ENCODE data around the gene NFIC. TPM values are rescaled to one million over a fixed set of nuclear protein-coding genes. Genes with fewer than 3 reads are reported as not detected.

NFIC gene
- total and polyA plus RNA-seq, 2 of the 4 experiments (the other 2 are of a cell fraction) = 21.9 to 32.1 TPM

DNA sequence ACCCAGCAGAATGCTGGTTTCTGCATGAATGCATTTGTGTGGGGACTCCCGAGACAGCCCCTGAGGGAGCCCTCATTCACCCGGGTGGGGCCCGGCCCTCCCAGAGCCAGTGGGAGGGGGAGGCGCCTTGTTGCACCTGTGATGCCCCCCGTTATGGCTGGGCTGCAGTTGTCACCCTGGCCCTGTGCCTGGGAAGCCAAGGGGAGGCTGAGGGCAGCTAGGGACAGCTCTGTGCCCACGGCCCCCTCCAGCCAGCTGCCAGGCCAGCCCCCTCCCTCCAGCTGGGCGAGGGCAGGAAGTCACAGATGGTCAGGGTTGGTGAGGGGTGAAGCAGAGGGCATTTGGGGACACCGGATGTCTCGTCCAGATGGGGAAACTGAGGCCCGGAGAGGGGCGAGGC is 26.1 kb downstream of the NFIC start:
- intact Hi-C loops (cut with micrococcal nuclease) (no loop called here), dilution Hi-C loops (cut with HindIII; ENCODE audit: low sequenced_read_pairs, unreplicated experiment) (no loop called here), in situ Hi-C loops (cut with MboI; ENCODE audit: low sequenced_read_pairs) (no loop called here)
- Histone ChIP-seq H4K91ac (ENCODE audit: insufficient read depth, low read depth, low read length) (no peak overlapping the region), H3K4me2 (ENCODE audit: low read depth, low read length) (no peak overlapping the region), H2AFZ (replicated peaks; ENCODE audit: low read length, poor library complexity) (no peak overlapping the region), H3K9me1 (ENCODE audit: insufficient read depth, low read length) (peaks cover 21% of the 10 kb centered on the region), H3K14ac (replicated peaks; ENCODE audit: low read depth, low read length) (no peak overlapping the region), H3K36me3 (ENCODE audit: control insufficient read depth, insufficient read depth, low read length) (peaks cover 26% of the 10 kb centered on the region), H3K27me3 (ENCODE audit: control insufficient read depth, insufficient read depth, low read length) (no peaks in the 10 kb centered on the region), H2BK20ac (ENCODE audit: low read depth, low read length) (no peak overlapping the region), H2BK15ac (ENCODE audit: low read depth, low read length) (no peak overlapping the region), H2BK5ac (ENCODE audit: low read depth, low read length, poor library complexity, severe bottlenecking) (no peak overlapping the region), H3K27ac (ENCODE audit: insufficient read depth, low read length) (no peak overlapping the region), H3K56ac (ENCODE audit: extremely low read depth, insufficient read depth, low read length) (no peak overlapping the region), H3K4me1 (ENCODE audit: control insufficient read depth, insufficient read depth, low read length) (peaks cover 26% of the 10 kb centered on the region), H3K9ac (ENCODE audit: low read depth, low read length) (no peak overlapping the region), H3K9me3 (ENCODE audit: control insufficient read depth, insufficient read depth, low read length) (no peaks in the 10 kb centered on the region), H4K8ac (ENCODE audit: low read depth in 2 of 2, low read length in 2 of 2) (no peak overlapping the region), H4K5ac (ENCODE audit: low read depth, low read length) (no peak overlapping the region), H3K4ac (ENCODE audit: low read depth, low read length) (no peak overlapping the region), H3K79me1 (ENCODE audit: low read depth in 1 of 2, low read length in 2 of 2) (peaks cover 8 to 66% of the 10 kb centered on the region in 2 experiments), H2AK5ac (ENCODE audit: low read depth, low read length) (no peak overlapping the region), H3K23ac (ENCODE audit: low read depth, low read length) (no peak overlapping the region), H2BK120ac (ENCODE audit: low read depth, low read length) (no peak overlapping the region), H3K18ac (ENCODE audit: low read depth, low read length) (no peak overlapping the region), H2AK9ac (replicated peaks; ENCODE audit: low read depth, low read length, poor library complexity) (no peak overlapping the region), H3K4me3 (ENCODE audit: insufficient read depth, low read depth, low read length) (no peak overlapping the region), H4K20me1 (ENCODE audit: insufficient read depth, low read length) (peaks cover 97% of the 10 kb centered on the region)
- 87% methylated on average over 5 of the region's 11 CpGs; no CpG with 5 or more reads in 1 of the 2 experiments for WGBS, 2 experiments (ENCODE audit: extremely low coverage in 2 of 2, insufficient read length in 1 of 2)
- CTCF ChIA-PET = no interaction called here
- POLR2A ChIA-PET (ENCODE audit: unreplicated experiment) = no interaction called here
- no TSS peak for BruUV-seq (replicated peaks)
- DNase-seq (no peak), ATAC-seq (ENCODE audit: low read depth) (no peak)
- TF ChIP-seq MAFK (IDR thresholded peaks at IDR 0.05; ENCODE audit: low read depth, low read length) = no peak
- TF ChIP-seq CHD1 (IDR thresholded peaks at IDR 0.05; ENCODE audit: low read depth, low read length) = no peak
- no peak for TF ChIP-seq CEBPB (IDR thresholded peaks at IDR 0.05; ENCODE audit: low read depth, low read length)
- TF ChIP-seq, protein P1, sequence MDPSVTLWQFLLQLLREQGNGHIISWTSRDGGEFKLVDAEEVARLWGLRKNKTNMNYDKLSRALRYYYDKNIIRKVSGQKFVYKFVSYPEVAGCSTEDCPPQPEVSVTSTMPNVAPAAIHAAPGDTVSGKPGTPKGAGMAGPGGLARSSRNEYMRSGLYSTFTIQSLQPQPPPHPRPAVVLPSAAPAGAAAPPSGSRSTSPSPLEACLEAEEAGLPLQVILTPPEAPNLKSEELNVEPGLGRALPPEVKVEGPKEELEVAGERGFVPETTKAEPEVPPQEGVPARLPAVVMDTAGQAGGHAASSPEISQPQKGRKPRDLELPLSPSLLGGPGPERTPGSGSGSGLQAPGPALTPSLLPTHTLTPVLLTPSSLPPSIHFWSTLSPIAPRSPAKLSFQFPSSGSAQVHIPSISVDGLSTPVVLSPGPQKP (IDR thresholded peaks at IDR 0.05; ENCODE audit: borderline replicate concordance, low read depth, low read length) = no peak
- no peak for TF ChIP-seq RCOR1 (IDR thresholded peaks at IDR 0.05; ENCODE audit: insufficient replicate concordance, low read length)
- TF ChIP-seq, protein P2, sequence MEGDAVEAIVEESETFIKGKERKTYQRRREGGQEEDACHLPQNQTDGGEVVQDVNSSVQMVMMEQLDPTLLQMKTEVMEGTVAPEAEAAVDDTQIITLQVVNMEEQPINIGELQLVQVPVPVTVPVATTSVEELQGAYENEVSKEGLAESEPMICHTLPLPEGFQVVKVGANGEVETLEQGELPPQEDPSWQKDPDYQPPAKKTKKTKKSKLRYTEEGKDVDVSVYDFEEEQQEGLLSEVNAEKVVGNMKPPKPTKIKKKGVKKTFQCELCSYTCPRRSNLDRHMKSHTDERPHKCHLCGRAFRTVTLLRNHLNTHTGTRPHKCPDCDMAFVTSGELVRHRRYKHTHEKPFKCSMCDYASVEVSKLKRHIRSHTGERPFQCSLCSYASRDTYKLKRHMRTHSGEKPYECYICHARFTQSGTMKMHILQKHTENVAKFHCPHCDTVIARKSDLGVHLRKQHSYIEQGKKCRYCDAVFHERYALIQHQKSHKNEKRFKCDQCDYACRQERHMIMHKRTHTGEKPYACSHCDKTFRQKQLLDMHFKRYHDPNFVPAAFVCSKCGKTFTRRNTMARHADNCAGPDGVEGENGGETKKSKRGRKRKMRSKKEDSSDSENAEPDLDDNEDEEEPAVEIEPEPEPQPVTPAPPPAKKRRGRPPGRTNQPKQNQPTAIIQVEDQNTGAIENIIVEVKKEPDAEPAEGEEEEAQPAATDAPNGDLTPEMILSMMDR (conservative IDR thresholded peaks at IDR 0.05; ENCODE audit: low read depth, low read length) = no peak
- no peak for TF ChIP-seq NFE2L2 (IDR thresholded peaks at IDR 0.05; ENCODE audit: low read depth, low read length)
- TF ChIP-seq RFX5 (IDR thresholded peaks at IDR 0.05; ENCODE audit: low read depth, low read length) = no peak
- no peak for TF ChIP-seq SMC3 (IDR thresholded peaks at IDR 0.05; ENCODE audit: low read depth, low read length)
- TF ChIP-seq, protein P3, sequence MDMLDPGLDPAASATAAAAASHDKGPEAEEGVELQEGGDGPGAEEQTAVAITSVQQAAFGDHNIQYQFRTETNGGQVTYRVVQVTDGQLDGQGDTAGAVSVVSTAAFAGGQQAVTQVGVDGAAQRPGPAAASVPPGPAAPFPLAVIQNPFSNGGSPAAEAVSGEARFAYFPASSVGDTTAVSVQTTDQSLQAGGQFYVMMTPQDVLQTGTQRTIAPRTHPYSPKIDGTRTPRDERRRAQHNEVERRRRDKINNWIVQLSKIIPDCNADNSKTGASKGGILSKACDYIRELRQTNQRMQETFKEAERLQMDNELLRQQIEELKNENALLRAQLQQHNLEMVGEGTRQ (IDR thresholded peaks at IDR 0.05; ENCODE audit: low read depth, low read length) = no peak
- no peak for TF ChIP-seq FOS (IDR thresholded peaks at IDR 0.05; ENCODE audit: low read depth, low read length)
- TF ChIP-seq POLR2A (IDR thresholded peaks at IDR 0.05; ENCODE audit: low read depth, low read length) = no peak
